Stomach (tissue), 19 donors: Measurements from ENCODE around the gene OR8K3. TPM values are rescaled to one million over a fixed set of nuclear protein-coding genes. Genes with fewer than 3 reads are reported as not detected.

Source experiments
- DNase-seq, 2 donors: peaks; one replicate each; pipeline versions ENCODE4 v3.0.0 to v3.0.0-alpha.2; 2013 to 2019
- H3K27ac ChIP-seq, 5 donors: fragments of 200-600 bp in 4 of 5; sonication (generic) in 4 of 5; one replicate each; pipeline ENCODE4 v1.5.1; 2013 to 2019; ENCODE audit warnings: mild to moderate bottlenecking in 1 of 5, moderate library complexity in 1 of 5
- H3K27me3 ChIP-seq, 3 donors: fragments of 200-600 bp; sonication (generic); one replicate each; pipeline ENCODE4 v1.5.1; 2017 to 2019; ENCODE audit warnings: mixed run types in 1 of 3
- H3K36me3 ChIP-seq, 4 donors: fragments of 200-600 bp; sonication (generic); 1 replicate in 3 of 4; 2 replicates in 1 of 4; pipeline ENCODE4 v1.5.1; 2016 to 2019
- H3K4me1 ChIP-seq, 4 donors: fragments of 200-600 bp; sonication (generic); one replicate each; pipeline ENCODE4 v1.5.1; 2016 to 2019
- H3K4me3 ChIP-seq, 4 donors: fragments of 200-600 bp; sonication (generic) in 3 of 4; one replicate each; pipeline ENCODE4 v1.5.1; 2016 to 2019; ENCODE audit warnings: mild to moderate bottlenecking in 1 of 4
- H3K9me3 ChIP-seq, 4 donors: fragments of 200-600 bp; sonication (generic); one replicate each; pipeline ENCODE4 v1.5.1; 2016 to 2019
- EP300 ChIP-seq: sonication (generic); formaldehyde crosslinking; IDR thresholded peaks from one replicate; pipeline ENCODE4 v1.6.1; 2017; ENCODE audit warnings: antibody characterized with exemption
- POLR2A ChIP-seq, 4 donors: fragments of 450-650 bp; IDR thresholded peaks; one replicate each; pipeline ENCODE4 v1.6.1; 2016; ENCODE audit warnings: antibody characterized with exemption in 4 of 4, control low read depth in 2 of 4, mild to moderate bottlenecking in 1 of 4, moderate library complexity in 1 of 4
- POLR2AphosphoS5 ChIP-seq, 3 donors: sonication (generic); formaldehyde crosslinking; IDR thresholded peaks; one replicate each; pipeline ENCODE4 v1.6.1; 2016; ENCODE audit warnings: antibody characterized with exemption in 3 of 3
- WGBS, 5 donors: extraction: QIAGEN DNeasy Blood & Tissue Kit in 3 of 5; methylation state at CpG; one replicate each; pipeline versions ENCODE4 v1.1.5 to v1.1.7; 2013 to 2018; 5-methylcytosine and 5-hydroxymethylcytosine counted together
- intact Hi-C: fragments of 100-400 bp; cut with DNase I; formaldehyde crosslinking; loops from one replicate; pipeline ENCODE4 v1.15.1; 2023; ENCODE audit warnings: low total_unique reads
- long read RNA-seq, 10 donors: transcript quantifications; one replicate each; lab custom pipeline, GENCODE V29; 2026
- polyA plus RNA-seq, 3 donors: library from polyadenylated mRNA; stranded (reverse); fragments of 200-250 nt; gene quantifications; one replicate each; pipeline ENCODE4 v1.2.3, GENCODE V29; 2013
- total RNA-seq, 5 donors: library from RNA; depleted of rRNA; stranded (reverse); fragments of >200 nt; gene quantifications; one replicate each; pipeline versions ENCODE4 v1.1.0 to v1.2.3, GENCODE V29; 2014 to 2016
- TF ChIP-seq, protein P1 (sequence below), 7 experiments: fragments of 450-650 bp in 4 of 7; fragments of 200-600 bp in 3 of 7; sonication (generic) in 3 of 7; IDR thresholded peaks; one replicate each; pipeline ENCODE4 v1.5.1; 2016 to 2019; ENCODE audit warnings: antibody characterized with exemption in 7 of 7, control low read depth in 2 of 7, mild to moderate bottlenecking in 1 of 7
- donor health status: healthy with polysubstance abuse.
- donor health status: Bipolar disorder and iron deficiency.
- donor health status: healthy.

Gene OR8K3
- total RNA-seq (not detected), polyA plus RNA-seq (not detected)
- long read RNA-seq, donor 1, result 0 reads
- long read RNA-seq, donor 2, result 0 reads
- long read RNA-seq, donor 3, result 0 reads
- long read RNA-seq, donor 4, result 0 reads
- long read RNA-seq, donor 5, result 0 reads
- long read RNA-seq, donor 6, result 0 reads
- long read RNA-seq, donor 7, result 0 reads
- long read RNA-seq, donor 8, result 0 reads
- long read RNA-seq, donor 9, result 0 reads
- long read RNA-seq, donor 10, result 0 reads

DNA sequence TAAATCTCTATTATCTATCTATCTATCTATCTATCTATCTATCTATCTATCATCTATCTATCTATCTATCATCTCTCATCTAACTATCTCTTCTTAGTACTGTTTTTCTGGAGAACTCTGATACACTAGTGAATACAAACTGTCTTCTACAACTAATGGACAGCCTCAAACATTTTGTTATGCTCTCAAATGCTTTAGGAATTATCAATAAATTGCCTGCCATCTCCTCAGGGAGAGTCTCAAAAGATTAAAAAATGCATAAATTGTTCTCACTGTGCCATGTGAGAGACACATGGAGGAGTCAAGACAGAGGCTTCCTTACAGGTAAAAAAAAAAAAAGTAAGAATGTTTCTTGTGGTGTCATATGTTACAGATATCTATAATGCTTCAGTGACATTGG is at the start of gene OR8K3:
Gene OR8K3, plus strand, starts transcription at position 301 of the 400 bp plus-strand sequence. CDS start 3,163 bp downstream, outside the sequence.
- intact Hi-C loops, result no loop called here
- H3K4me3 ChIP-seq, result no peak within 1 kb of the TSS

GRCh38 chr11:56271092-56271491 is 43.9 kb upstream of the OR8K3 start:
- H3K9me3 ChIP-seq, result peaks cover 0 to 23% (median 9%) of the 10 kb centered on the region in 4 donors
- intact Hi-C loops, result no loop called here
- TF ChIP-seq, protein P1, sequence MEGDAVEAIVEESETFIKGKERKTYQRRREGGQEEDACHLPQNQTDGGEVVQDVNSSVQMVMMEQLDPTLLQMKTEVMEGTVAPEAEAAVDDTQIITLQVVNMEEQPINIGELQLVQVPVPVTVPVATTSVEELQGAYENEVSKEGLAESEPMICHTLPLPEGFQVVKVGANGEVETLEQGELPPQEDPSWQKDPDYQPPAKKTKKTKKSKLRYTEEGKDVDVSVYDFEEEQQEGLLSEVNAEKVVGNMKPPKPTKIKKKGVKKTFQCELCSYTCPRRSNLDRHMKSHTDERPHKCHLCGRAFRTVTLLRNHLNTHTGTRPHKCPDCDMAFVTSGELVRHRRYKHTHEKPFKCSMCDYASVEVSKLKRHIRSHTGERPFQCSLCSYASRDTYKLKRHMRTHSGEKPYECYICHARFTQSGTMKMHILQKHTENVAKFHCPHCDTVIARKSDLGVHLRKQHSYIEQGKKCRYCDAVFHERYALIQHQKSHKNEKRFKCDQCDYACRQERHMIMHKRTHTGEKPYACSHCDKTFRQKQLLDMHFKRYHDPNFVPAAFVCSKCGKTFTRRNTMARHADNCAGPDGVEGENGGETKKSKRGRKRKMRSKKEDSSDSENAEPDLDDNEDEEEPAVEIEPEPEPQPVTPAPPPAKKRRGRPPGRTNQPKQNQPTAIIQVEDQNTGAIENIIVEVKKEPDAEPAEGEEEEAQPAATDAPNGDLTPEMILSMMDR (IDR thresholded peaks at IDR 0.05), result no peak
- TF ChIP-seq EP300 (no peak), POLR2A (IDR thresholded peaks at IDR 0.05) (no peak), POLR2AphosphoS5 (IDR thresholded peaks at IDR 0.05) (no peak)
- no peaks in the 10 kb centered on the region for H3K4me1 ChIP-seq
- DNase-seq, result no peak
- 58 to 65% (median 63%) methylated on average over 3 of the region's 3 CpGs for WGBS, 5 donors
- H3K36me3 ChIP-seq, result no peaks in the 10 kb centered on the region
- no peak overlapping the region for H3K27ac ChIP-seq
- H3K4me3 ChIP-seq, result no peak overlapping the region
- no peaks in the 10 kb centered on the region for H3K27me3 ChIP-seq

More for the DNA sequence above, at the start of gene OR8K3:
- Histone ChIP-seq H3K27ac (no peak within 1 kb of the TSS), H3K36me3 (no peaks in the 10 kb centered on the region), H3K9me3 (peaks cover 0 to 24% (median 0%) of the 10 kb centered on the region in 4 donors), H3K4me1 (no peaks in the 10 kb centered on the region), H3K27me3 (no peaks in the 10 kb centered on the region)
- TF ChIP-seq EP300 (no peak), POLR2AphosphoS5 (IDR thresholded peaks at IDR 0.05) (no peak), POLR2A (IDR thresholded peaks at IDR 0.05) (no peak)
- TF ChIP-seq, protein P1 (IDR thresholded peaks at IDR 0.05), result no peak
- no peak for DNase-seq

GRCh38 chr11:56273854-56274253 is 41.1 kb upstream of the OR8K3 start, which contains the start of gene OR5T1:
OR5T1 (plus strand) TSS chr11:56274154; CDS start chr11:56275639, 1,485 bp downstream.
- Histone ChIP-seq H3K9me3 (peaks cover 0 to 17% (median 2%) of the 10 kb centered on the region in 4 donors), H3K36me3 (no peaks in the 10 kb centered on the region), H3K27me3 (no peaks in the 10 kb centered on the region), H3K4me3 (no peak within 1 kb of the TSS), H3K27ac (no peak within 1 kb of the TSS), H3K4me1 (no peaks in the 10 kb centered on the region)
- intact Hi-C loops, result no loop called here
- TF ChIP-seq EP300 (no peak), POLR2AphosphoS5 (IDR thresholded peaks at IDR 0.05) (no peak), POLR2A (IDR thresholded peaks at IDR 0.05) (no peak)
- TF ChIP-seq, protein P1 (IDR thresholded peaks at IDR 0.05), result no peak
- DNase-seq, result no peak

DNA sequence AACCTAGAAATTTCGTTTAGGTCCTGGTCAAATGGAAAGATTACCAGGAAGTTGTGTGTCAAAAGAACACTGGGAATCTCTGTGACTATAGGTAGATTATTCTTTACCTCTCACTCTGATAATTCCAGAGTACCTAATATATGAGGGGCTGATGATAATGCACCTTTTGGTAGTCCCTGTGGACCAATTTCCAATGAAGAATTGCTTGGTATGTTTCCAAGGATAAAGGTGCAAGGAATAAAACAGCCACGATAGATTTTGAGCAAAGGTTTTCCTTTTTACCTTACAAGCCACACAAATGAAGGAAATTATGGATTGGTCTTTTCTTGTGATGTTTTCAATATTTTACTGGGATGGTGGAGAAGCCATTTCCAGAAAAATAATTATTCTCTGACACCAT is 22.8 kb upstream of the OR8K3 start, which contains the start of gene OR8H1:
Gene OR8H1, minus strand, starts transcription at position 101 of the 400 bp plus-strand sequence. CDS start 1,192 bp downstream, outside the sequence.
- H3K4me1 ChIP-seq, result no peaks in the 10 kb centered on the region
- WGBS, 5 donors, result 53 to 66% (median 61%) methylated on average over 2 of the region's 2 CpGs
- no peaks in the 10 kb centered on the region for H3K36me3 ChIP-seq
- DNase-seq, result no peak
- H3K9me3 ChIP-seq, result peaks cover 0 to 7% (median 0%) of the 10 kb centered on the region in 4 donors
- no peak within 1 kb of the TSS for H3K4me3 ChIP-seq
- intact Hi-C loops, result no loop called here
- H3K27ac ChIP-seq, result no peak within 1 kb of the TSS
- no peaks in the 10 kb centered on the region for H3K27me3 ChIP-seq
- TF ChIP-seq, protein P1 (IDR thresholded peaks at IDR 0.05), result no peak
- no peak for TF ChIP-seq POLR2A (IDR thresholded peaks at IDR 0.05)
- TF ChIP-seq EP300, result no peak
- no peak for TF ChIP-seq POLR2AphosphoS5 (IDR thresholded peaks at IDR 0.05)
